OCI-LY3 (cell line): Measurements from ENCODE around the gene SERINC3.

Experiments used
- H2AFZ ChIP-seq: fragments of 200-600, 300-600 bp; shearing (Covaris generic); 2 replicates; pipeline ENCODE4 v1.6.0; 2014; ENCODE audit warnings: antibody characterized with exemption, low read depth, low read length
- H3K27ac ChIP-seq: fragments of 200-600, 300-600 bp; sonication (generic); 2 replicates; pipeline ENCODE4 v1.5.1; 2014; ENCODE audit warnings: mild to moderate bottlenecking, low read length, moderate library complexity, mixed read lengths
- H3K27me3 ChIP-seq: fragments of 200-600, 300-600 bp; sonication (generic); 2 replicates; pipeline ENCODE4 v1.6.1; 2014; ENCODE audit warnings: low read depth, low read length, mixed read lengths
- H3K36me3 ChIP-seq: fragments of 200-600, 300-600 bp; sonication (generic); replicated peaks from 2 replicates; pipeline ENCODE3; 2014; ENCODE audit warnings: low read depth, low read length, mixed read lengths
- H3K4me1 ChIP-seq: fragments of 300-600, 200-600 bp; sonication (generic); 2 replicates; pipeline ENCODE4 v1.6.1; 2014; ENCODE audit warnings: low read length, mixed read lengths
- H3K4me2 ChIP-seq: fragments of 200-600, 300-600 bp; sonication (generic); 2 replicates; pipeline ENCODE4 v1.6.1; 2014; ENCODE audit warnings: low read length, mixed read lengths
- H3K4me3 ChIP-seq: fragments of 300-600, 200-600 bp; sonication (generic); 2 replicates; pipeline ENCODE4 v1.5.1; 2014; ENCODE audit warnings: antibody characterized with exemption, mild to moderate bottlenecking, low read length, moderate library complexity
- H3K79me2 ChIP-seq: fragments of 300-600, 200-600 bp; shearing (Covaris generic); 2 replicates; pipeline ENCODE4 v1.6.1; 2014; ENCODE audit warnings: mild to moderate bottlenecking, low read length, mixed read lengths
- H3K9ac ChIP-seq: fragments of 300-600, 200-600 bp; shearing (Covaris generic); 2 replicates; pipeline ENCODE4 v1.6.0; 2014; ENCODE audit warnings: mild to moderate bottlenecking, low read length, moderate library complexity
- H3K9me3 ChIP-seq: fragments of 200-600, 300-600 bp; shearing (Covaris generic); 2 replicates; pipeline ENCODE4 v1.6.1; 2014; ENCODE audit warnings: low read length, mixed read lengths; ENCODE audit not compliant: insufficient read depth
- H4K20me1 ChIP-seq: fragments of 200-600, 300-600 bp; sonication (generic); 2 replicates; pipeline ENCODE4 v1.6.1; 2016; ENCODE audit warnings: low read length, mixed read lengths; ENCODE audit not compliant: insufficient read depth
- EZH2phosphoT487 ChIP-seq: fragments of 200-600 bp; shearing (Covaris generic); IDR thresholded peaks from 2 replicates; pipeline ENCODE4 v1.6.1; 2018; ENCODE audit warnings: antibody characterized with exemption, mixed run types, low read depth
- TF ChIP-seq, protein P1 (sequence below): fragments of 200-600, 300-600 bp; sonication (generic); IDR thresholded peaks from 2 replicates; pipeline ENCODE4 v1.5.1; 2014; ENCODE audit warnings: antibody characterized with exemption, low read length, low read depth

Gene SERINC3

GRCh38 chr20:44520881-44521280, 989 bp downstream of the SERINC3 start:
- Histone ChIP-seq H3K27ac (no peak overlapping the region), H3K9ac (peak overlapping the region; percentile 82), H3K79me2 (peaks cover 53% of the 10 kb centered on the region), H3K4me3 (peak overlapping the region; percentile 86), H3K27me3 (no peaks in the 10 kb centered on the region), H2AFZ (no peak overlapping the region), H3K4me1 (peaks cover 15% of the 10 kb centered on the region), H3K9me3 (no peaks in the 10 kb centered on the region), H3K4me2 (peak overlapping the region; percentile 91), H4K20me1 (peaks cover 36% of the 10 kb centered on the region), H3K36me3 (no peaks in the 10 kb centered on the region)
- TF ChIP-seq, protein P1, sequence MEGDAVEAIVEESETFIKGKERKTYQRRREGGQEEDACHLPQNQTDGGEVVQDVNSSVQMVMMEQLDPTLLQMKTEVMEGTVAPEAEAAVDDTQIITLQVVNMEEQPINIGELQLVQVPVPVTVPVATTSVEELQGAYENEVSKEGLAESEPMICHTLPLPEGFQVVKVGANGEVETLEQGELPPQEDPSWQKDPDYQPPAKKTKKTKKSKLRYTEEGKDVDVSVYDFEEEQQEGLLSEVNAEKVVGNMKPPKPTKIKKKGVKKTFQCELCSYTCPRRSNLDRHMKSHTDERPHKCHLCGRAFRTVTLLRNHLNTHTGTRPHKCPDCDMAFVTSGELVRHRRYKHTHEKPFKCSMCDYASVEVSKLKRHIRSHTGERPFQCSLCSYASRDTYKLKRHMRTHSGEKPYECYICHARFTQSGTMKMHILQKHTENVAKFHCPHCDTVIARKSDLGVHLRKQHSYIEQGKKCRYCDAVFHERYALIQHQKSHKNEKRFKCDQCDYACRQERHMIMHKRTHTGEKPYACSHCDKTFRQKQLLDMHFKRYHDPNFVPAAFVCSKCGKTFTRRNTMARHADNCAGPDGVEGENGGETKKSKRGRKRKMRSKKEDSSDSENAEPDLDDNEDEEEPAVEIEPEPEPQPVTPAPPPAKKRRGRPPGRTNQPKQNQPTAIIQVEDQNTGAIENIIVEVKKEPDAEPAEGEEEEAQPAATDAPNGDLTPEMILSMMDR = no peak
- TF ChIP-seq EZH2phosphoT487 = no peak

DNA sequence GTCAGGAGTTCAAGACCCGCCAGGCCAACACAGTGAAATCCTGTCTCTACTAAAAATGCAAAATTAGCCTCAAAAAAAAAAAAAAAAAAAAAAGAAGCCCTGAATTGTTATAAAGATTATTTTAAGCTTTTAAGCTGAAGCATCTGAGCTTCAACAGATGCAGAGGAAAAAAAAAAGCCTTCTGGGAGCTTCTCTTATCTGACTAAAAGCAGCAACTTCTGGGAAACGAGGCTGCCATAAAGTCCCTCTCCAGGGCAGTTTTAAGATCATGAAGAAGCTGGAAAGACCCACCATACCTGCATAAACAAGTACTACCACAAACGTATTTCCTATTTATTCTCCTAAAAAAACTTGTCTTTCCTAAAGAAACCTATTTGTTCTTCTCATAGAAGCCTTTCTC, 3.6 kb downstream of the SERINC3 start:
- Histone ChIP-seq H3K36me3 (no peaks in the 10 kb centered on the region), H3K4me1 (peaks cover 15% of the 10 kb centered on the region), H3K4me3 (no peak overlapping the region), H3K9ac (no peak overlapping the region), H3K27me3 (no peaks in the 10 kb centered on the region), H2AFZ (no peak overlapping the region), H3K4me2 (no peak overlapping the region), H3K79me2 (peaks cover 66% of the 10 kb centered on the region), H3K9me3 (no peaks in the 10 kb centered on the region), H4K20me1 (peaks cover 45% of the 10 kb centered on the region), H3K27ac (no peak overlapping the region)
- TF ChIP-seq EZH2phosphoT487 = no peak
- TF ChIP-seq, protein P1 = no peak

DNA sequence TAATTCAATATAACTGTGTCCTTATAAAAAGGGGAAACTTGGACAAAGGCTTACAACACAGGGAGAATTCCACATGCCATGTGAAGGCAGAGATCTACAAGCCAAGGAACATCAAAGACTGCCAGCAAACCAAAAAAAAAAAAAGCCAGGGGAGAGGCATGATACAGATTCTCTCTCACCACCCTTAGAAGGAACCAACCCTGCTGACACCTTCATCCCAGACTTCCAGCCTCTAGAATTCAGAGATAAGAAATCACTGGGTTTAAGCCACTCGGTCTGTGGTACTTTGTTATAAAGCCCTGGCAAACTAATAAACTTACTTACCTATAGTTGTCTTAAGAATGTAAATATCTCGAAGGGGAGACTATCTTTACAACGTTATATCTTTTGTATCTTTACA, 4.4 kb downstream of the SERINC3 start:
- H3K27me3 ChIP-seq = no peaks in the 10 kb centered on the region
- H3K36me3 ChIP-seq = peaks cover 4% of the 10 kb centered on the region
- H4K20me1 ChIP-seq = peaks cover 50% of the 10 kb centered on the region
- H3K4me1 ChIP-seq = peaks cover 9% of the 10 kb centered on the region
- no peak overlapping the region for H2AFZ ChIP-seq
- no peak overlapping the region for H3K9ac ChIP-seq
- TF ChIP-seq, protein P1 = no peak
- TF ChIP-seq EZH2phosphoT487 = no peak
- H3K9me3 ChIP-seq = no peaks in the 10 kb centered on the region
- no peak overlapping the region for H3K4me2 ChIP-seq
- peaks cover 66% of the 10 kb centered on the region for H3K79me2 ChIP-seq
- H3K4me3 ChIP-seq = no peak overlapping the region
- H3K27ac ChIP-seq = no peak overlapping the region

DNA sequence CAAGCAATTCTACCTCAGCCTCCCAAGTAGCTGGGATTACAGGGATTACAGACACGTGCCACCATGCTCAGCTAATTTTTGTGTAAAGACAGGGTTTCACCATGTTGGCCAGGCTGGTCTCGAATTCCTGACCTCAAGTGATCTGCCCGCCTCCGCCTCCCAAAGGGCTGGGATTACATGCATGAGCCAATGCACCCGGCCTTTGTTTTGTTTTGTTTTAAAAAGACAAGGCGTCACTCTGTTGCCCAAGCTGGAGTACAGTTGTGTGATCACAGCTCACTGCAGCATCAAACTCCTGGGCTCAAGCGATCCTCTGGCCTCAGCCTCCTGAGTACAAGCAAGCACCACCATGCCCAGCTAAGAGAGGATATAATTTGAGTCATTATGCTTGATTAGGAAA, 5.4 kb downstream of the SERINC3 start:
- Histone ChIP-seq H2AFZ (no peak overlapping the region), H3K4me2 (no peak overlapping the region), H4K20me1 (peaks cover 50% of the 10 kb centered on the region), H3K27me3 (no peaks in the 10 kb centered on the region), H3K9me3 (no peaks in the 10 kb centered on the region), H3K4me1 (peaks cover 7% of the 10 kb centered on the region), H3K9ac (no peak overlapping the region), H3K36me3 (peaks cover 5% of the 10 kb centered on the region), H3K27ac (no peak overlapping the region), H3K4me3 (no peak overlapping the region), H3K79me2 (peaks cover 62% of the 10 kb centered on the region)
- TF ChIP-seq EZH2phosphoT487 = no peak
- TF ChIP-seq, protein P1 = no peak
